Smooth muscle cell (in vitro differentiated cells): ENCODE data around the gene HAUS1. TPM values are rescaled to one million over a fixed set of nuclear protein-coding genes. Genes with fewer than 3 reads are reported as not detected.
"Not testable (repeated sequence)": the region's sequence is repeated elsewhere in the genome, so short reads cannot be mapped to it uniquely, and the experiment has no call there.

Experiments used
- DNase-seq: peaks from one replicate; lab custom pipeline; 2025; ENCODE audit not compliant: unreplicated experiment; lab: John Stamatoyannopoulos, UW
- H2AFZ ChIP-seq: fragments of 200-600 bp; sonication (generic); 2 replicates; pipeline ENCODE4 v1.6.0; 2016; ENCODE audit warnings: antibody characterized with exemption, low read depth, mild to moderate bottlenecking
- H3F3A ChIP-seq: fragments of 200-600 bp; sonication (generic); 2 replicates; pipeline ENCODE4 v1.6.0; 2017; ENCODE audit warnings: antibody characterized with exemption, low read depth
- H3K27ac ChIP-seq: fragments of 200-600 bp; sonication (generic); 2 replicates; pipeline ENCODE4 v1.5.1; 2016; ENCODE audit warnings: low read depth, mild to moderate bottlenecking
- H3K27me3 ChIP-seq: fragments of 200-600 bp; sonication (generic); 2 replicates; pipeline ENCODE4 v1.6.1; 2016; ENCODE audit warnings: low read depth, mild to moderate bottlenecking
- H3K36me3 ChIP-seq: fragments of 200-600 bp; sonication (generic); 2 replicates; pipeline ENCODE4 v1.5.1; 2016; ENCODE audit warnings: low read depth
- H3K4me1 ChIP-seq: fragments of 200-600 bp; sonication (generic); 2 replicates; pipeline ENCODE4 v1.5.1; 2016; ENCODE audit warnings: low read depth
- H3K4me2 ChIP-seq: fragments of 200-600 bp; sonication (generic); 2 replicates; pipeline ENCODE4 v1.6.0; 2016; ENCODE audit warnings: mild to moderate bottlenecking
- H3K4me3 ChIP-seq: fragments of 200-600 bp; sonication (generic); 2 replicates; pipeline ENCODE4 v1.5.1; 2016; ENCODE audit warnings: mild to moderate bottlenecking
- H3K79me2 ChIP-seq: fragments of 200-600 bp; sonication (generic); 2 replicates; pipeline ENCODE4 v1.6.0; 2016; ENCODE audit warnings: low read depth, mild to moderate bottlenecking
- H3K9ac ChIP-seq: fragments of 200-600 bp; sonication (generic); 2 replicates; pipeline ENCODE4 v1.6.0; 2016; ENCODE audit warnings: low read depth
- H3K9me3 ChIP-seq: fragments of 200-600 bp; sonication (generic); replicated peaks from 2 replicates; pipeline ENCODE4 v1.5.1; 2016; ENCODE audit warnings: low read depth
- H4K20me1 ChIP-seq: fragments of 200-600 bp; sonication (generic); 2 replicates; pipeline ENCODE4 v1.6.0; 2016; ENCODE audit warnings: low read depth
- CTCF ChIP-seq: fragments of 200-600 bp; sonication (generic); IDR thresholded peaks from 2 replicates; pipeline ENCODE4 v1.5.1; 2017; ENCODE audit warnings: borderline replicate concordance, mild to moderate bottlenecking, antibody characterized with exemption; ENCODE audit not compliant: insufficient read depth, poor library complexity, severe bottlenecking
- WGBS: methylation state at CpG from one replicate; pipeline ENCODE4 v1.1.7; 2016; ENCODE audit warnings: low lambda C conversion rate; 5-methylcytosine and 5-hydroxymethylcytosine counted together
- polyA plus RNA-seq: library from polyadenylated mRNA; unstranded; fragments of >200 nt; fragmentation: Nextera tagmentation; extraction: Ambion mirVana; gene quantifications from 2 replicates; pipeline ENCODE4 v1.2.1, GENCODE V29; 2016
- total RNA-seq: library from RNA; depleted of rRNA; stranded (reverse); fragments of >200 nt; gene quantifications from 2 replicates; pipeline ENCODE4 v1.2.3, GENCODE V29; 2014

HAUS1 gene
- total and polyA plus RNA-seq, 2 experiments from 2014 or later: 44.2 to 50.6 TPM

DNA sequence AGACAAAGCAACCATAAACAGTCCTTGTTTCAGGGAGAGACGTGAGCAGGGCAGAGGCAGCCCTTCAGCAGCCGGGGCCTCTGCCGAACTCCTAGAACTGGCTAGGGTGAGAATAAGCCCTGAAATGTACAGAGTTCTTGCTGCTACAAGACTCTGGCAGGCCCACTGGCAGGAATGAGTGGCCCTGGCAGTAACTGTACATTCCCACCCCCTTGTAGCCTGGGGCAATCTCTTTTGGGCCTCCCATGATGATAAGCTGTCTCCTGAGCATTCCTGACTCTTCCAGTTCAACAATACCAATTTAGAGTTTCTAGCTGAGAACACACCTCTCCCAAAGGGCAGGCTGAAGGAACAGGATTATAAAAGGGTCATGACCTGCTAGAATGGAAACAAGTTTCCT lies 54.3 kb downstream of the HAUS1 start:
- no peak overlapping the region for H3K27ac ChIP-seq
- H3K4me2 ChIP-seq: no peak overlapping the region

DNA sequence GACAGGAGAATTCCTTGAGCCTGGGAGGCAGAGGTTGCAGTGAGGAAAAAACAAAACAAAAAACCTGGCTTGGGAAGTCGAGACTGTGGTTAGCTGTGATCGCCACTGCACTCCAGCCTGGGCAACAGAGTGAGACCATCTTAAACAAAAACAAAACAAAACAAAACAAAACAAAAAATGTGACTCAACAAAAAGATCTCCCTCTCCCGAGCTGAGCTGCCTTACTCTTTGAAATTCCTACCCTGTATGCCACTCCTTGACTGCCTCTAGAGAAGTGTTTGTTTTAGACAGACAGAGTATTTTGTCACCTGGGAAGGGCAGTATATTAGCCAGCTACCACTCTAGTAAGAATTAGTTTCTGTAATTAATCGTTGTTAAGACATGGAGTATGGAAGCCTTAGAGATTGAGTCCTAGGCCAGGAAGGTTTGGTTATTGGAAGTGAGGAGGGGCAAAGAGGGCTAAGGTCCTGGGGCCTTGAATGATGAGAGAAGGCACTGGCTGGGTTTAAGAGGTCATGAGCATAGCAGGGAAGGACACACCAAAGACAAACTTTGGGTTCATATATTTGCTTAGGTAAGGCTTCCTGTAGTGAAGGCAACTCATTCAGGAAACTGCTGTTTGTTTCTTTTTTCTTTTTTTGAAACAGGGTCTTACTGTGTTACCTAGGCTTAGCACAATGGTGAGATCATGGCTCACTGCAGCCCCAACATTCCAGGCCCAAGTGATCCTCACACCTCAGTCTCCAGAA lies 56.0 kb downstream of the HAUS1 start:
- Histone ChIP-seq H3K27ac (no peak overlapping the region), H3K4me3 (no peak overlapping the region), H3K27me3 (no peaks in the 10 kb centered on the region), H3K4me2 (no peak overlapping the region), H4K20me1 (no peaks in the 10 kb centered on the region), H3K9me3 (no peaks in the 10 kb centered on the region), H3K9ac (no peak overlapping the region), H3K36me3 (no peaks in the 10 kb centered on the region), H3K79me2 (no peaks in the 10 kb centered on the region), H2AFZ (no peak overlapping the region), H3F3A (no peaks in the 10 kb centered on the region), H3K4me1 (peaks cover 12% of the 10 kb centered on the region)
- no peak for TF ChIP-seq CTCF
- 83% methylated on average over 4 of the region's 4 CpGs for WGBS
- no peak for DNase-seq

More for the DNA sequence above, 54.3 kb downstream of the HAUS1 start:
- H3K4me1 ChIP-seq: peaks cover 16% of the 10 kb centered on the region
- no peak overlapping the region for H2AFZ ChIP-seq
- DNase-seq: no peak
- no peaks in the 10 kb centered on the region for H3K9me3 ChIP-seq
- no peak for TF ChIP-seq CTCF
- no peaks in the 10 kb centered on the region for H3F3A ChIP-seq
- no peak overlapping the region for H3K9ac ChIP-seq
- H3K27me3 ChIP-seq: no peaks in the 10 kb centered on the region
- no peaks in the 10 kb centered on the region for H4K20me1 ChIP-seq
- WGBS: 67% methylated on average over 3 of the region's 3 CpGs
- H3K79me2 ChIP-seq: no peaks in the 10 kb centered on the region
- H3K4me3 ChIP-seq: no peak overlapping the region
- H3K36me3 ChIP-seq: no peaks in the 10 kb centered on the region

GRCh38 chr18:46160840-46161239 lies 56.7 kb downstream of the HAUS1 start:
- not testable (repeated sequence) for H3K36me3 ChIP-seq, H3K27ac ChIP-seq, H3K9ac ChIP-seq, H3K9me3 ChIP-seq, H4K20me1 ChIP-seq, H3K27me3 ChIP-seq, H3K4me3 ChIP-seq, H2AFZ ChIP-seq, H3K4me2 ChIP-seq, H3K79me2 ChIP-seq, H3F3A ChIP-seq, DNase-seq, H3K4me1 ChIP-seq
- 97% methylated on average over 5 of the region's 5 CpGs for WGBS

GRCh38 chr18:46161703-46162396 lies 57.7 kb downstream of the HAUS1 start:
- no peaks in the 10 kb centered on the region for H3K36me3 ChIP-seq
- H3K4me1 ChIP-seq: peaks cover 8% of the 10 kb centered on the region
- H3K9me3 ChIP-seq: no peaks in the 10 kb centered on the region
- no peaks in the 10 kb centered on the region for H3F3A ChIP-seq
- WGBS: 85% methylated on average over 6 of the region's 6 CpGs
- H3K4me3 ChIP-seq: no peak overlapping the region
- H3K79me2 ChIP-seq: no peaks in the 10 kb centered on the region
- no peak for DNase-seq
- H4K20me1 ChIP-seq: no peaks in the 10 kb centered on the region
- no peak overlapping the region for H3K27ac ChIP-seq
- no peak overlapping the region for H3K9ac ChIP-seq
- TF ChIP-seq CTCF: no peak
- H3K27me3 ChIP-seq: no peaks in the 10 kb centered on the region
- no peak overlapping the region for H3K4me2 ChIP-seq
- H2AFZ ChIP-seq: no peak overlapping the region
